IMR-90 (cell line): ENCODE measurements around the gene EIF3I. TPM values are rescaled to one million over a fixed set of nuclear protein-coding genes. Genes with fewer than 3 reads are reported as not detected.

Experiments
- ATAC-seq: fragments of 200-7000 bp; cut with Tn5 transposase; 2 replicates; pipeline ENCODE4 v1.9.1; 2020; ENCODE audit warnings: low read depth, mild to moderate bottlenecking, moderate library complexity
- BruUV-seq: library from RNA; stranded (reverse); fragments of 400-500 nt; replicated peaks from 2 replicates; lab custom pipeline; 2021; lab: Mats Ljungman, UMichigan
- CTCF ChIA-PET: fragments of 300-600 bp; formaldehyde crosslinking; extraction: SDS; loops from one replicate; lab custom pipeline; 2021; ENCODE audit warnings: antibody characterized with exemption; lab: Yijun Ruan, JAX
- POLR2A ChIA-PET: fragments of 300-600 bp; sonication (Branson Sonifier 250); formaldehyde crosslinking; loops from one replicate; lab custom pipeline; 2022; ENCODE audit warnings: antibody characterized with exemption; ENCODE audit not compliant: unreplicated experiment; lab: Charles Lee
- DNase-seq: peaks from one replicate; pipeline ENCODE4 v3.0.0; 2013
- H2AFZ ChIP-seq: replicated peaks from 2 replicates; pipeline ENCODE3; 2013; ENCODE audit warnings: low read length, mild to moderate bottlenecking; ENCODE audit not compliant: poor library complexity
- H2AK5ac ChIP-seq: 2 replicates; pipeline ENCODE4 v1.6.1; 2013; ENCODE audit warnings: low read depth, low read length, inconsistent platforms
- H2AK9ac ChIP-seq: replicated peaks from 2 replicates; pipeline ENCODE3; 2013; ENCODE audit warnings: mild to moderate bottlenecking, low read depth, low read length, moderate library complexity; ENCODE audit not compliant: poor library complexity
- H2BK120ac ChIP-seq: 2 replicates; pipeline ENCODE4 v1.6.1; 2013; ENCODE audit warnings: low read depth, low read length, inconsistent platforms
- H2BK15ac ChIP-seq: 3 replicates; pipeline ENCODE4 v1.6.1; 2013; ENCODE audit warnings: low read depth, low read length, inconsistent platforms
- H2BK20ac ChIP-seq: 2 replicates; pipeline ENCODE4 v1.6.1; 2013; ENCODE audit warnings: low read depth, mild to moderate bottlenecking, inconsistent platforms, low read length, moderate library complexity
- H2BK5ac ChIP-seq: 2 replicates; pipeline ENCODE4 v1.6.1; 2013; ENCODE audit warnings: mild to moderate bottlenecking, low read depth, low read length, inconsistent platforms; ENCODE audit not compliant: poor library complexity, severe bottlenecking
- H3K14ac ChIP-seq: replicated peaks from 2 replicates; pipeline ENCODE4 v1.6.1; 2013; ENCODE audit warnings: low read depth, low read length, inconsistent platforms
- H3K18ac ChIP-seq: 2 replicates; pipeline ENCODE4 v1.6.1; 2013; ENCODE audit warnings: low read depth, low read length, control low read depth
- H3K23ac ChIP-seq: 2 replicates; pipeline ENCODE4 v1.6.1; 2013; ENCODE audit warnings: low read depth, low read length, inconsistent platforms
- H3K27ac ChIP-seq: 2 replicates; pipeline ENCODE4 v1.5.1; 2013; ENCODE audit warnings: mild to moderate bottlenecking, control low read depth, low read length; ENCODE audit not compliant: insufficient read depth
- H3K27me3 ChIP-seq: 2 replicates; pipeline ENCODE4 v1.6.1; 2013; ENCODE audit warnings: low read length; ENCODE audit not compliant: control insufficient read depth, insufficient read depth
- H3K36me3 ChIP-seq: 2 replicates; pipeline ENCODE4 v1.6.1; 2013; ENCODE audit warnings: low read length, mixed read lengths; ENCODE audit not compliant: control insufficient read depth, insufficient read depth
- H3K4ac ChIP-seq: 2 replicates; pipeline ENCODE4 v1.6.1; 2013; ENCODE audit warnings: low read depth, low read length, inconsistent platforms
- H3K4me1 ChIP-seq: 2 replicates; pipeline ENCODE4 v1.6.1; 2013; ENCODE audit warnings: low read length, mixed read lengths; ENCODE audit not compliant: control insufficient read depth, insufficient read depth
- H3K4me2 ChIP-seq: 2 replicates; pipeline ENCODE4 v1.6.1; 2013; ENCODE audit warnings: low read depth, mild to moderate bottlenecking, control low read depth, low read length, moderate library complexity
- H3K4me3 ChIP-seq: 2 replicates; pipeline ENCODE4 v1.5.1; 2013; ENCODE audit warnings: low read depth, mild to moderate bottlenecking, control low read depth, low read length, moderate library complexity; ENCODE audit not compliant: insufficient read depth
- H3K56ac ChIP-seq: 2 replicates; pipeline ENCODE4 v1.6.1; 2013; ENCODE audit warnings: low read length, inconsistent platforms; ENCODE audit not compliant: insufficient read depth; ENCODE audit errors: extremely low read depth
- H3K79me1 ChIP-seq, 2 experiments: 2 replicates each; pipeline ENCODE4 v1.6.1; 2013; ENCODE audit warnings: low read length in 2 of 2, inconsistent platforms in 1 of 2, low read depth in 1 of 2
- H3K9ac ChIP-seq: 2 replicates; pipeline ENCODE4 v1.6.1; 2013; ENCODE audit warnings: low read depth, low read length, control low read depth
- H3K9me1 ChIP-seq: 2 replicates; pipeline ENCODE4 v1.6.1; 2013; ENCODE audit warnings: low read length, inconsistent platforms; ENCODE audit not compliant: insufficient read depth
- H3K9me3 ChIP-seq: 2 replicates; pipeline ENCODE4 v1.6.1; 2013; ENCODE audit warnings: low read length; ENCODE audit not compliant: control insufficient read depth, insufficient read depth
- H4K20me1 ChIP-seq: 2 replicates; pipeline ENCODE4 v1.6.1; 2013; ENCODE audit warnings: low read length, inconsistent platforms; ENCODE audit not compliant: insufficient read depth
- H4K5ac ChIP-seq: 2 replicates; pipeline ENCODE4 v1.6.1; 2013; ENCODE audit warnings: mild to moderate bottlenecking, low read depth, low read length, control low read depth
- H4K8ac ChIP-seq, 2 experiments: 2 replicates each; pipeline ENCODE4 v1.6.1; 2013; ENCODE audit warnings: low read depth in 2 of 2, low read length in 2 of 2, control low read depth in 1 of 2, inconsistent platforms in 1 of 2
- H4K91ac ChIP-seq: 2 replicates; pipeline ENCODE4 v1.6.1; 2013; ENCODE audit warnings: low read depth, low read length, inconsistent platforms; ENCODE audit not compliant: insufficient read depth
- MAFK ChIP-seq: IDR thresholded peaks from 2 replicates; pipeline ENCODE4 v1.6.1; 2012; ENCODE audit warnings: low read depth, low read length, improper control_type of control experiment
- POLR2A ChIP-seq: IDR thresholded peaks from 2 replicates; pipeline ENCODE4 v1.6.1; 2012; ENCODE audit warnings: mild to moderate bottlenecking, low read depth, low read length
- RAD21 ChIP-seq: IDR thresholded peaks from 2 replicates; pipeline ENCODE4 v1.6.1; 2012; ENCODE audit warnings: low read length, improper control_type of control experiment
- RCOR1 ChIP-seq: IDR thresholded peaks from 2 replicates; pipeline ENCODE4 v1.6.1; 2012; ENCODE audit warnings: mild to moderate bottlenecking, low read length, improper control_type of control experiment; ENCODE audit not compliant: insufficient replicate concordance
- RFX5 ChIP-seq: IDR thresholded peaks from 2 replicates; pipeline ENCODE4 v1.8.0; 2012; ENCODE audit warnings: low read depth, mild to moderate bottlenecking, low read length, moderate library complexity
- SMC3 ChIP-seq: fragments of 150-350 bp; IDR thresholded peaks from 2 replicates; pipeline ENCODE4 v1.6.1; 2016; ENCODE audit warnings: low read depth, mild to moderate bottlenecking, antibody characterized with exemption, low read length, moderate library complexity
- WGBS, 2 experiments: methylation state at CpG; one replicate each; pipeline versions ENCODE4 v1.1.5 to v1.1.7; 2013; ENCODE audit warnings: missing lambda C conversion rate in 2 of 2; ENCODE audit not compliant: insufficient read length in 1 of 2; ENCODE audit errors: extremely low coverage in 2 of 2; 5-methylcytosine and 5-hydroxymethylcytosine counted together
- dilution Hi-C: fragments of 300-500 bp; cut with HindIII; formaldehyde crosslinking; loops from one replicate; pipeline ENCODE4 v1.14.3; 2018; ENCODE audit warnings: low sequenced_read_pairs; ENCODE audit not compliant: unreplicated experiment
- in situ Hi-C: fragments of 300-500 bp; cut with MboI; formaldehyde crosslinking; loops from 3 replicates; pipeline ENCODE4 v1.14.3; 2019; ENCODE audit warnings: low sequenced_read_pairs, inconsistent platforms, mixed read lengths
- intact Hi-C: fragments of 100-400 bp; cut with micrococcal nuclease; formaldehyde crosslinking; loops from 2 replicates; pipeline ENCODE4 v1.10.0; 2022
- polyA plus RNA-seq, 3 experiments: library from polyadenylated mRNA; depleted of rRNA; stranded (reverse); fragments of >200 nt; gene quantifications; 2 replicates each; pipeline ENCODE4 v1.2.3, GENCODE V29; 2012; ENCODE audit warnings: low replicate concordance in 1 of 3
- total RNA-seq: library from RNA; depleted of rRNA; stranded (reverse); fragments of >200 nt; gene quantifications from 2 replicates; pipeline ENCODE4 v1.2.3, GENCODE V29; 2012
- TF ChIP-seq, protein P1 (sequence below): conservative IDR thresholded peaks from 2 replicates; pipeline ENCODE4 v1.5.1; 2012; ENCODE audit warnings: mild to moderate bottlenecking, low read depth, low read length, improper control_type of control experiment
- TF ChIP-seq, protein P2 (sequence below): fragments of 150-350 bp; IDR thresholded peaks from 2 replicates; pipeline ENCODE4 v1.6.1; 2016; ENCODE audit warnings: low read depth, mild to moderate bottlenecking, low read length, moderate library complexity, borderline replicate concordance
- TF ChIP-seq, protein P3 (sequence below): fragments of 150-350 bp; IDR thresholded peaks from 2 replicates; pipeline ENCODE4 v1.6.1; 2017; ENCODE audit warnings: mild to moderate bottlenecking, antibody characterized with exemption, low read length, low read depth

EIF3I gene
- total and polyA plus RNA-seq, 2 of the 4 experiments (the other 2 are of a cell fraction), result 469 to 716 TPM

DNA sequence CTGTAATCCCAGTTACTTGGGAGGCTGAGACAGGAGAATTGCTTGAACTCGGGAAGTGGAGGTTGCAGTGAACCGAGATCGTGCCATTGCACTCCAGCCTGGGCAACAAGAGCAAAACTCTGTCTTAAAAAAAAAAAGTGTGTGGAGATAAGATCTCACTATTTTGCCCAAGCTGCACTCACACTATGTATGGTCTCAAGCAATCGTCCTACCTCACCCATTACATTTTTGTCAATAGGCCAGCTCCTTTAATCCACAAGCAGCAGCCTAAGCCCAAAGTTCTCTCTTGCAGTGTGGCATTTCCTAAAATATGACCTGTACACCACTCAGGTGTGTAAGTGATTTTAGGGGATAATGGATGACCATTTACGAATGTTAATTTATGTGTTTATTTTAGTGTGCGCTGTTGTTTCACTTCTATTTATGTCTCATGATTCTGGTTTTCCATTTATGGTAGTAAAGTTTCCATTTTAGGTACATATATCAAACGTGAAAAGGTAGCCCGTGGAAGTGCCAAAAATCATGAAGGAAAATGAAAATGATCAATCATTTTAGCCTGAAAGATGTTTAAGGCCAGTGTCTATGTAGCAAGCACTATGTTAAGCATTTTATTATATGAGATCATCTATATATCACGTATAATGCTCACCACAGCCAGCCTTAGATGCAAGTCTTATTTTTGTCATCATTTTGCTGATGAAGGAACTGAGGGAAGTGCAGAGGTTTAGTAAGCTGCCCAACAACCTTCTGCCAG is 34.4 kb downstream of the EIF3I start:
- in situ Hi-C loops, result no loop called here
- no peak overlapping the region for H3K4me2 ChIP-seq
- H2AFZ ChIP-seq, result no peak overlapping the region
- ChIA-PET POLR2A (no interaction called here), CTCF (no interaction called here)
- DNase-seq (no peak), ATAC-seq (no peak)
- no peaks in the 10 kb centered on the region for H3K9me3 ChIP-seq
- no peak overlapping the region for H3K4me3 ChIP-seq
- BruUV-seq, result no TSS peak
- TF ChIP-seq MAFK (no peak), RAD21 (no peak), RCOR1 (no peak), SMC3 (no peak), RFX5 (no peak), POLR2A (no peak)
- TF ChIP-seq, protein P1, sequence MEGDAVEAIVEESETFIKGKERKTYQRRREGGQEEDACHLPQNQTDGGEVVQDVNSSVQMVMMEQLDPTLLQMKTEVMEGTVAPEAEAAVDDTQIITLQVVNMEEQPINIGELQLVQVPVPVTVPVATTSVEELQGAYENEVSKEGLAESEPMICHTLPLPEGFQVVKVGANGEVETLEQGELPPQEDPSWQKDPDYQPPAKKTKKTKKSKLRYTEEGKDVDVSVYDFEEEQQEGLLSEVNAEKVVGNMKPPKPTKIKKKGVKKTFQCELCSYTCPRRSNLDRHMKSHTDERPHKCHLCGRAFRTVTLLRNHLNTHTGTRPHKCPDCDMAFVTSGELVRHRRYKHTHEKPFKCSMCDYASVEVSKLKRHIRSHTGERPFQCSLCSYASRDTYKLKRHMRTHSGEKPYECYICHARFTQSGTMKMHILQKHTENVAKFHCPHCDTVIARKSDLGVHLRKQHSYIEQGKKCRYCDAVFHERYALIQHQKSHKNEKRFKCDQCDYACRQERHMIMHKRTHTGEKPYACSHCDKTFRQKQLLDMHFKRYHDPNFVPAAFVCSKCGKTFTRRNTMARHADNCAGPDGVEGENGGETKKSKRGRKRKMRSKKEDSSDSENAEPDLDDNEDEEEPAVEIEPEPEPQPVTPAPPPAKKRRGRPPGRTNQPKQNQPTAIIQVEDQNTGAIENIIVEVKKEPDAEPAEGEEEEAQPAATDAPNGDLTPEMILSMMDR, result no peak
- TF ChIP-seq, protein P2, sequence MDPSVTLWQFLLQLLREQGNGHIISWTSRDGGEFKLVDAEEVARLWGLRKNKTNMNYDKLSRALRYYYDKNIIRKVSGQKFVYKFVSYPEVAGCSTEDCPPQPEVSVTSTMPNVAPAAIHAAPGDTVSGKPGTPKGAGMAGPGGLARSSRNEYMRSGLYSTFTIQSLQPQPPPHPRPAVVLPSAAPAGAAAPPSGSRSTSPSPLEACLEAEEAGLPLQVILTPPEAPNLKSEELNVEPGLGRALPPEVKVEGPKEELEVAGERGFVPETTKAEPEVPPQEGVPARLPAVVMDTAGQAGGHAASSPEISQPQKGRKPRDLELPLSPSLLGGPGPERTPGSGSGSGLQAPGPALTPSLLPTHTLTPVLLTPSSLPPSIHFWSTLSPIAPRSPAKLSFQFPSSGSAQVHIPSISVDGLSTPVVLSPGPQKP, result no peak
- TF ChIP-seq, protein P3, sequence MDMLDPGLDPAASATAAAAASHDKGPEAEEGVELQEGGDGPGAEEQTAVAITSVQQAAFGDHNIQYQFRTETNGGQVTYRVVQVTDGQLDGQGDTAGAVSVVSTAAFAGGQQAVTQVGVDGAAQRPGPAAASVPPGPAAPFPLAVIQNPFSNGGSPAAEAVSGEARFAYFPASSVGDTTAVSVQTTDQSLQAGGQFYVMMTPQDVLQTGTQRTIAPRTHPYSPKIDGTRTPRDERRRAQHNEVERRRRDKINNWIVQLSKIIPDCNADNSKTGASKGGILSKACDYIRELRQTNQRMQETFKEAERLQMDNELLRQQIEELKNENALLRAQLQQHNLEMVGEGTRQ, result no peak
- H3K56ac ChIP-seq, result no peak overlapping the region
- H4K5ac ChIP-seq, result no peak overlapping the region
- H3K27me3 ChIP-seq, result peaks cover 2% of the 10 kb centered on the region; the same call in 1 of the 2 replicates
- dilution Hi-C loops, result no loop called here
- H2BK120ac ChIP-seq, result no peak overlapping the region
- H3K4ac ChIP-seq, result no peak overlapping the region
- no peaks in the 10 kb centered on the region for H3K9me1 ChIP-seq
- no peaks in the 10 kb centered on the region for H4K20me1 ChIP-seq
- H3K27ac ChIP-seq, result no peak overlapping the region
- H3K9ac ChIP-seq, result no peak overlapping the region
- WGBS, 2 experiments, result 70% methylated on average over 2 of the region's 9 CpGs; no CpG with 5 or more reads in 1 of the 2 experiments
- no peak overlapping the region for H3K18ac ChIP-seq
- no peak overlapping the region for H2AK5ac ChIP-seq
- no peak overlapping the region for H2AK9ac ChIP-seq
- intact Hi-C loops, result no loop called here
- H3K14ac ChIP-seq, result no peak overlapping the region
- no peak overlapping the region for H4K8ac ChIP-seq
- no peak overlapping the region for H2BK15ac ChIP-seq
- no peaks in the 10 kb centered on the region for H3K36me3 ChIP-seq
- H3K23ac ChIP-seq, result no peak overlapping the region
- H2BK5ac ChIP-seq, result no peak overlapping the region
- H4K91ac ChIP-seq, result no peak overlapping the region
- no peak overlapping the region for H2BK20ac ChIP-seq
- no peaks in the 10 kb centered on the region for H3K79me1 ChIP-seq
- H3K4me1 ChIP-seq, result no peaks in the 10 kb centered on the region
